GM12864 (cell line): Measurements from ENCODE around the gene ST14.

Experiments
- DNase-seq: peaks from one replicate; pipeline ENCODE4 v3.0.0-alpha.2; 2011; ENCODE audit warnings: low read depth
- H3K4me3 ChIP-seq: 2 replicates; pipeline ENCODE4 v1.5.1; 2011; ENCODE audit warnings: mild to moderate bottlenecking, low read depth, low read length, control low read depth
- CTCF ChIP-seq: IDR thresholded peaks from 2 replicates; pipeline ENCODE4 v1.5.1; 2011; ENCODE audit warnings: low read depth, mild to moderate bottlenecking, moderate library complexity, low read length, control low read depth, inconsistent platforms; ENCODE audit errors: missing control alignments

The ST14 gene

GRCh38 chr11:130208241-130209127, 48.9 kb downstream of the ST14 start:
- no peak overlapping the region for H3K4me3 ChIP-seq
- DNase-seq = no peak
- TF ChIP-seq CTCF = no peak

GRCh38 chr11:130209128-130209932, 49.7 kb downstream of the ST14 start:
- TF ChIP-seq CTCF = no peak
- DNase-seq = no peak
- H3K4me3 ChIP-seq = no peak overlapping the region

DNA sequence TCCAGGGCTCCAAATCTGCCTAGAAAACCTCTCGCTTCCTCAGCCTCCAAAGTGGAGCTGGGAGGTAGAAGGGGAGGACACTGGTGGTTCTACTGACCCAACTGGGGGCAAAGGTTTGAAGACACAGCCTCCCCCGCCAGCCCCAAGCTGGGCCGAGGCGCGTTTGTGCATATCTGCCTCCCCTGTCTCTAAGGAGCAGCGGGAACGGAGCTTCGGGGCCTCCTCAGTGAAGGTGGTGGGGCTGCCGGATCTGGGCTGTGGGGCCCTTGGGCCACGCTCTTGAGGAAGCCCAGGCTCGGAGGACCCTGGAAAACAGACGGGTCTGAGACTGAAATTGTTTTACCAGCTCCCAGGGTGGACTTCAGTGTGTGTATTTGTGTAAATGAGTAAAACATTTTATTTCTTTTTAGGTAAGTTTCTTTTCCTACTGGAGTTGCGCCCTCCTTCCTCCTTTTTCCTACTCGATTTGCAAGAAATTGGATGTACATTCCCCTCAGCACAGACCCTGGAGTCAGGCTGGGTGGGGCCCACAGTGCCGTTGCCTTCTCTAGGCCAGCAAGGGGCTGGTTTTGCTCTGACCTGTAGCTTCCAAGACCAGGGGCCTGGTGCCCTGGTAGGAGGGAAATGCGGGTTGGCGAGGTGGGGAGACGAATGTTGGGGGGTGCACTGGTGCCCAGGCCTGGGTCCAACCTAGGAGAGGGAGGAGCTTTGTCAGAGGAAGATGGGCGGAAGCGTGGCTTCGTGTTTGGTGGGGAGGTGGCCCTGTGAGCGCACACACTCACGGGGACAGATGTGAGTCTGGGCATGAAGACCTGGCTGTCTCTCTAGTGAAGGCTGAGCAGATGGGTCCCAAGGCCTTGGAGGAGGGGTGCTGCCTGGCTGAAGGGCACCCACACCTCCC, 50.6 kb downstream of the ST14 start:
- H3K4me3 ChIP-seq = no peak overlapping the region
- DNase-seq = no peak
- no peak for TF ChIP-seq CTCF

DNA sequence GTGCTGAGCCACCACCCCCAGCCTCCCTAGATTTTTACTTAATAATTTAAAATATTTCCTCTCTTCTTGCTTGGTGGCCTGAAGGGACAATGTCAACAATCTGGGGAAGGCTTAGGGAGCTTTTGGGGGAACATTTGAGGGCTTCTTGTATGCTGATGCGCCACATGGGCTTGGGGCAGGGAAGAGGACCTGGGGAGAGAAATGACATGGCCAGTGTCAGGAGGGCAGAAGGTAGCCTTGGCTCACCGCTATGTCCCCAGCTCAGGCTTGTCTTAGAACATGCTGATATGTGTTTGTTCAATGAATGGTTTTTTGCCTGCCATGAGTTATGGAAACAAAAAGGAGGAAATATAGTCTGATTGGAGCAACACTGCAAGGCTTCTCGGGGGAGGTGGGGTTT, 51.6 kb downstream of the ST14 start:
- no peak for DNase-seq
- no peak for TF ChIP-seq CTCF
- no peak overlapping the region for H3K4me3 ChIP-seq

DNA sequence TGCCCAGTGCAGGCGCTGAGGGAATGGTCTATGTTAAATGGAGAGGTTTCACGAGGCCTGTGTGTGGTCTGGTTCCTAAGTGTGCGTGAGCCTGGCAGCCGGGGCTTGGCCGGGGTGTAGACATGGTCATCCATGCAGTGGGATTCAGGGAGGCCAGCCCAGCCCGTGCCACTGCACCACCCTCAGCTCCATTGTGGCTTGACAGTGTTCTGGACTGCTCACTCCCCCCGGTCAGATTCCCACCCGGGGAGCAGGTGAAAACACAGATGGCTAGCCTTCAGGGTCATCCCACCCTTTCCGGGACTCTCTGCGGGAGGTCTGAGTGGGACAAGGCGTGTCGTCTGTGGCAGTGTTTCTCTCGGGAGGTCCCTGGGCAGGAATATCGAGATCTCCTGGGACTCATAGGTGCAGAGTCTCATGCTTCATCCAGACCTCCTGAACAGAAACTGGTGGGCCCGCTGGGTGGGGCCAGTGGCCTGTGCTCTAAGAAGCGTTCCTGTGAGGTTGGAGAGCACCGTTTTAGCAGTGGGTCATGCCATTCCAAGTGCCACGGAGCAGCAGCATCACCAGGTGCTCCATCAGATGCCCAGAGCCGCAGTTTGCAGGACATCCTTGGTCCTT, 52.3 kb downstream of the ST14 start:
- H3K4me3 ChIP-seq = no peak overlapping the region
- no peak for TF ChIP-seq CTCF
- DNase-seq = no peak

DNA sequence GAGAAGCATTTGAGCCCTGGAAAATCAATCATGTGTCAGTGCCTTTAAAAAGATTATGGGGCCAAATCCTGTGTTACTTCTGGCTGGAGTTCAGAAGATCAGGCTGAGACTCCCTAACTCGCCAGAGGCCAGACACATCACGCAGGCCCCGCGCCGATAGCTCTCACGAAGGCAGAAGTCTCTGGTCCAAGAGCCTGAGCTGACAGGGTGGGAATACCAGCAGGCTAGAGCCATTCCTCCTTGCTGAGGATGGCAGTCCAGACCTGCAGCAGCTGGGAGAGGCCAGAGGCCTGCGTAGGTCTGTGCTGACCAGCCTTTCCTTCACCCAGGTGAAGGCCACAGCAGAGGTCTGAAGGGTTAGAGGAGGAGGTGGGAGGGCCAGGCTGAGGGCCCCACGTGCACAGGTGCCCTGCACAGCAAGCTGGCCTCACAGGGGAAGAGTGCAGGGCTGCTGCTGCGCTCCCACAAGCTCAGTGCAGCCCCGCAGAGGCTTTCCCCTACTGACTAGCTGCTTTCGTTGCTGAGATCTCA, 52.9 kb downstream of the ST14 start:
- DNase-seq = no peak
- H3K4me3 ChIP-seq = no peak overlapping the region
- no peak for TF ChIP-seq CTCF
